Retinal pigment epithelial cell (primary cell): ENCODE results near the gene MUC22.
"Not testable (repeated sequence)": the region's sequence is repeated elsewhere in the genome, so short reads cannot be mapped to it uniquely, and the experiment has no call there.

Experiments used
- DNase-seq: peaks from one replicate; pipeline ENCODE4 v3.0.0-alpha.2; 2010; ENCODE audit warnings: low read depth
- H3K4me3 ChIP-seq: 2 replicates; pipeline ENCODE4 v1.5.1; 2011; ENCODE audit warnings: mild to moderate bottlenecking, low read length, control low read depth, moderate library complexity
- CTCF ChIP-seq: conservative IDR thresholded peaks from 2 replicates; pipeline ENCODE4 v1.5.1; 2011; ENCODE audit warnings: low read depth, low read length, control low read depth, inconsistent platforms

The MUC22 gene

GRCh38 chr6:30998785-30999184, 11.5 kb upstream of the MUC22 start:
- H3K4me3 ChIP-seq, result no peak overlapping the region
- TF ChIP-seq CTCF, result no peak
- DNase-seq, result no peak

- not testable (repeated sequence) for H3K4me3 ChIP-seq, DNase-seq
Measured at GRCh38 chr6:31000067-31000860, 10.0 kb upstream of the MUC22 start.

- no peak for TF ChIP-seq CTCF
- H3K4me3 ChIP-seq, result no peak overlapping the region
- no peak for DNase-seq
Measured at GRCh38 chr6:31001281-31001888, 8.9 kb upstream of the MUC22 start.

- no peak for TF ChIP-seq CTCF
- no peak overlapping the region for H3K4me3 ChIP-seq
- DNase-seq, result no peak
Measured at GRCh38 chr6:31002471-31002870, 7.8 kb upstream of the MUC22 start.

GRCh38 chr6:31004794-31005193, 5.5 kb upstream of the MUC22 start:
- no peak for DNase-seq
- no peak for TF ChIP-seq CTCF
- no peak overlapping the region for H3K4me3 ChIP-seq

GRCh38 chr6:31005249-31006020, 4.8 kb upstream of the MUC22 start:
- DNase-seq, result no peak
- TF ChIP-seq CTCF, result no peak
- no peak overlapping the region for H3K4me3 ChIP-seq

GRCh38 chr6:31007694-31008093, 2.6 kb upstream of the MUC22 start:
- no peak overlapping the region for H3K4me3 ChIP-seq
- TF ChIP-seq CTCF, result no peak
- peak; percentile 71 for DNase-seq
